ENCODE data around the gene LILRB3.
A peak's percentile ranks its signal among the peaks of the same experiment; 100 is the strongest.
"Not testable (repeated sequence)": the region's sequence is repeated elsewhere in the genome, so short reads cannot be mapped to it uniquely, and the experiment has no call there.

LILRB3 gene

GRCh38 chr19:54217517-54218247, 5.1 kb downstream of the LILRB3 start:
- H3K9ac ChIP-seq (ENCODE audit: low read length); H3K27me3 ChIP-seq (ENCODE audit: control insufficient read depth, insufficient read depth, low read length); H3K36me3 ChIP-seq (ENCODE audit: control insufficient read depth, insufficient read depth, low read length); H3K9me3 ChIP-seq (ENCODE audit: control insufficient read depth, low read length); H3K4me1 ChIP-seq (ENCODE audit: control insufficient read depth, insufficient read depth, low read length); H3K4me3 ChIP-seq (ENCODE audit: low read length): not testable (repeated sequence)

GRCh38 chr19:54216869-54217268, 5.9 kb downstream of the LILRB3 start:
- Histone ChIP-seq H3K9ac (ENCODE audit: low read length) (no peak overlapping the region), H3K9me3 (ENCODE audit: control insufficient read depth, low read length) (no peaks in the 10 kb centered on the region), H3K27me3 (ENCODE audit: control insufficient read depth, insufficient read depth, low read length) (no peaks in the 10 kb centered on the region), H3K4me3 (ENCODE audit: low read length) (no peak overlapping the region), H3K36me3 (ENCODE audit: control insufficient read depth, insufficient read depth, low read length) (no peaks in the 10 kb centered on the region), H3K4me1 (ENCODE audit: control insufficient read depth, insufficient read depth, low read length) (no peaks in the 10 kb centered on the region)

DNA sequence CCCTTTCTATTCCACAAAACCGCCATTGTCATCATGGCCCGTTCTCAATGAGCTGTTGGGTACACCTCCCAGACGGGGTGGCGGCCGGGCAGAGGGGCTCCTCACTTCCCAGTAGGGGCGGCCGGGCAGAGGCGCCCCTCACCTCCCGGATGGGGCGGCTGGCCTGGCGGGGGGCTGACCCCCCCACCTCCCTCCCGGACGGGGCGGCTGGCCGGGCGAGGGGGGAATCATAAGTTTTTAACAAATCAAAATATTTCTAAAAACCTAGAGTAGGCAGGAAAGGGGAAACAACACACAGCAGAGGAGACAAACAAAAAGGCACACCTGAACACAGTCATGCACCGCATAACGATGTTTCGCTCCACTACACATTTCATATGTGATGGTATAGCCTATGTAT, 8.1 kb downstream of the LILRB3 start:
- not testable (repeated sequence) for H3K9ac ChIP-seq (ENCODE audit: low read length); H3K9me3 ChIP-seq (ENCODE audit: control insufficient read depth, low read length); H3K4me3 ChIP-seq (ENCODE audit: low read length); H3K36me3 ChIP-seq (ENCODE audit: control insufficient read depth, insufficient read depth, low read length); H3K27me3 ChIP-seq (ENCODE audit: control insufficient read depth, insufficient read depth, low read length)
- peaks cover 16% of the 10 kb centered on the region for H3K4me1 ChIP-seq (ENCODE audit: control insufficient read depth, insufficient read depth, low read length)

DNA sequence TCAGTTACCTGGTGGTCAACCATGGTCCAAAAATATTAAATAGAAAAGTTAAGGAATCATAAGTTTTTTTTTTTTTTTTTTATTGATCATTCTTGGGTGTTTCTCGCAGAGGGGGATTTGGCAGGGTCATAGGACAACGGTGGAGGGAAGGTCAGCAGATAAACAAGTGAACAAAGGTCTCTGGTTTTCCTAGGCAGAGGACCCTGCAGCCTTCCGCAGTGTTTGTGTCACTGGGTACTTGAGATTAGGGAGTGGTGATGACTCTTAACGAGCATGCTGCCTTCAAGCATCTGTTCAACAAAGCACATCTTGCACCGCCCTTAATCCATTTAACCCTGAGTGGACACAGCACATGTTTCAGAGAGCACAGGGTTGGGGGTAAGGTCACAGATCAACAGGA, 8.6 kb downstream of the LILRB3 start:
- not testable (repeated sequence) for H3K9ac ChIP-seq (ENCODE audit: low read length); H3K27me3 ChIP-seq (ENCODE audit: control insufficient read depth, insufficient read depth, low read length); H3K36me3 ChIP-seq (ENCODE audit: control insufficient read depth, insufficient read depth, low read length); H3K4me3 ChIP-seq (ENCODE audit: low read length); H3K9me3 ChIP-seq (ENCODE audit: control insufficient read depth, low read length)
- peaks cover 21% of the 10 kb centered on the region for H3K4me1 ChIP-seq (ENCODE audit: control insufficient read depth, insufficient read depth, low read length)

DNA sequence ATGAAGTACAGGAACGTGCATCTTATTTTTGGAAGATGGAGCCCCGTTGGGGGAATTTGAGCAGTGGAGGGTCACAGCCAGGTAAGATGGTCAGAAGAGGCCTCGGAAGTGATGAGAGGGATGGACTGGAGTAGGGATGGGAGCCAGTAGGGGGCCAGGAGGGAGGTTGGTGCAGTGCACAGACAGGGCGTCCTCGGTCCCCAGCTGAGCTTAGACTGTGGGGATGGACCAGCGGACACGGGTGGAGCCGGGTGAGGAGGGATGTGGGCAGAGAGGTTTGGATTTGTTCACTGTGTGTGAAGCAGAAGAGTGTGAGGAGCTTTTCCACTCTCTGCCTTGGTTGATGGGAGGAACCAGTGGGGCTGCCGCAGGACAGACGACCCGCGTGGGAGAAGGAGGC, 11.6 kb downstream of the LILRB3 start:
- H3K4me3 ChIP-seq (ENCODE audit: low read length) = no peak overlapping the region
- peaks cover 43% of the 10 kb centered on the region for H3K4me1 ChIP-seq (ENCODE audit: control insufficient read depth, insufficient read depth, low read length)
- H3K27me3 ChIP-seq (ENCODE audit: control insufficient read depth, insufficient read depth, low read length) = no peaks in the 10 kb centered on the region
- no peaks in the 10 kb centered on the region for H3K9me3 ChIP-seq (ENCODE audit: control insufficient read depth, low read length)
- H3K9ac ChIP-seq (ENCODE audit: low read length) = peak overlapping the region; percentile 8
- H3K36me3 ChIP-seq (ENCODE audit: control insufficient read depth, insufficient read depth, low read length) = peaks cover 9% of the 10 kb centered on the region

GRCh38 chr19:54209811-54210494, 12.9 kb downstream of the LILRB3 start:
- H3K4me3 ChIP-seq (ENCODE audit: low read length) = no peak overlapping the region
- no peaks in the 10 kb centered on the region for H3K27me3 ChIP-seq (ENCODE audit: control insufficient read depth, insufficient read depth, low read length)
- peak overlapping the region; percentile 42 for H3K9ac ChIP-seq (ENCODE audit: low read length)
- peaks cover 46% of the 10 kb centered on the region for H3K4me1 ChIP-seq (ENCODE audit: control insufficient read depth, insufficient read depth, low read length)
- no peaks in the 10 kb centered on the region for H3K9me3 ChIP-seq (ENCODE audit: control insufficient read depth, low read length)
- H3K36me3 ChIP-seq (ENCODE audit: control insufficient read depth, insufficient read depth, low read length) = peaks cover 9% of the 10 kb centered on the region

DNA sequence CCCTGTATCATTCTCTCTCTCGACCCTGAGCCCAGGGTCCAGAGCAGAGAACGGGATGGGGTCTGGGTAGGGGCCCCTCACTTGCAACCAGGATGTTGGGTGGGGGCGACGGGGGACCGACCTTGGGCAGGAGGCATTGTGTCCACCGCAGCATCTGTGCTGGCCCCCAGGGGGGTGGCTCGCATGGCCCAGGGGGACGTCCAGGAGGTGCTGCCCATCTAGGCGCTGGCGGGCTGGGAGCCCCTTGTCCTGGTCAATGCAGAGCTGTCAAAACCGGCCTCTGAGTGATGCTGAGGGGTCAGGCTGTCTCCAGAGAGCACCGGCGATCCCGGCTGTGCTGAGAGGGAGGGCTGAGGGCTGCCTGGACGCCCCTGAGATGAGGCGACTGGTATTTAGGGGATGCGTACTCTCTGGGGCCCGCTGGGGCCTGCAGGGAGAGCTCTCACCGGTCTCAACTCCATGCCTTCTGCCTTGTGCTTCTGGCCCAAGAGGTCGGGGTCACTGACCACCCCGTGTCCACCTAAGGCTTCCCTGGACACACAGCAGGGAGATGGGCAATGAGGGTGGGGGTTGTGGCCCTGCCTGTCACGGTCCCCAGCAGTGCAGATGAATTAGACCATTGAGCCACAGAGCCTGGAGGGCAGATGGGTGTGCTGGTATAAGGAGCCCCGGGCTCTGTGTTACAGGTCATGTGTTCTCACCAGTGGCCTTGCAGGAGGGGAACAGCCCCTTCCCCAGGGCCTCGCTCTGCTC, 13.6 kb downstream of the LILRB3 start:
- H3K9ac ChIP-seq (ENCODE audit: low read length) = peak overlapping the region; percentile 42
- H3K4me3 ChIP-seq (ENCODE audit: low read length) = no peak overlapping the region
- no peaks in the 10 kb centered on the region for H3K27me3 ChIP-seq (ENCODE audit: control insufficient read depth, insufficient read depth, low read length)
- peaks cover 13% of the 10 kb centered on the region for H3K36me3 ChIP-seq (ENCODE audit: control insufficient read depth, insufficient read depth, low read length)
- peaks cover 54% of the 10 kb centered on the region for H3K4me1 ChIP-seq (ENCODE audit: control insufficient read depth, insufficient read depth, low read length)
- H3K9me3 ChIP-seq (ENCODE audit: control insufficient read depth, low read length) = no peaks in the 10 kb centered on the region

DNA sequence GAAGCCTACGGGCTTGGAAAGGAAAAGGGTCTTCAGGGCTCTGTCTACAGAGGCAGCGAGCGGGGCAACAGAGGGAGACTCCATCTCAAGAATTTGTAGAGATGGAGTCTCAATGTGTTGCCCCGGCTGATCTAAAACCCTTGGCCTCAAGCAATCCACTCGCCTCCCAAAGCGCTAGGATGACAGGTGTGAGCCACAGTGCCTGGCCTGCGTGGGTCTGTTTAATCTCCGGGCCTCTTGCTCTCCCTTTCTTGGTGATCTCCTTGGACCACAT, 14.1 kb downstream of the LILRB3 start:
- peaks cover 57% of the 10 kb centered on the region for H3K4me1 ChIP-seq (ENCODE audit: control insufficient read depth, insufficient read depth, low read length)
- H3K9me3 ChIP-seq (ENCODE audit: control insufficient read depth, low read length) = no peaks in the 10 kb centered on the region
- H3K9ac ChIP-seq (ENCODE audit: low read length) = no peak overlapping the region
- no peaks in the 10 kb centered on the region for H3K27me3 ChIP-seq (ENCODE audit: control insufficient read depth, insufficient read depth, low read length)
- no peak overlapping the region for H3K4me3 ChIP-seq (ENCODE audit: low read length)
- H3K36me3 ChIP-seq (ENCODE audit: control insufficient read depth, insufficient read depth, low read length) = peaks cover 15% of the 10 kb centered on the region

DNA sequence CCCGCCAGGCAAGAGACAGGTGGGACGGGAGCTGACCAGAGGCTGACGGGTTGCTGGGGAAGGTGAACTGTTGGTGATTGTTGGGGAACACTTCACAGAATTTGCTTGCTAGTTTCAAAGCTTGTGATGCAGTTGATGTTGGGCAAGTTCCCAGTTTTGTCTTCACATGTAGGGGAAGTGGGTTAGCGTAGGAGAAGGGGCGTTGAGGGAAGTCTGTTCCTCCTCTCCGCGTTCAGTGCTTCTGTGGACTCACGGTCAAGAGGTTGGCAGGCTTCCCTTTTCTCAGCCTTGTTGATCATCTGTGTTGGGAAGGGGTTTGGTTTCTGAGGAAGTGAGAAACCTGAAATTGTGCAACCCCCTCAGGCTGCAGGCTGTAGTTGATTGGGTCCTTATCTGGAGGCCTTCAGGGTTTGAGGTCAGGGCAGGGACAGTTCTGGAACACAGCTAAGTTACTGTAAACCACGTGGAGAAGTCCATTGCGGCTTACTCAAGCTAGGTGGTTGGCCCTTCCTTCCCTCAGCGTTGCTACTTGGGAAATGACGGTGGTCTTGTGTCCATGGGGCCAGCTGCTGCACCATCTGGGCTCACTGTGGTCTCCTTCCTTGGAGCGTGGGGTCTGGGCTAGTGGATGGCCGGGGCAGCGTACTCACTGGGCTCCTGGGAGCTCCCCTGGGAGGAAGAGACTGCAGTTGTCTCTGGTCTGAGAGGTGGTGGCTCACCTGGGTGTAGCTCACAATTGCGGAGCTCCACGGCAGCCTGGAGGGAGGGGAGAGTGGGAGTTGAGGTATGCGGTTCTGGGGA, 14.6 kb downstream of the LILRB3 start:
- Histone ChIP-seq H3K9me3 (ENCODE audit: control insufficient read depth, low read length) (no peaks in the 10 kb centered on the region), H3K4me3 (ENCODE audit: low read length) (no peak overlapping the region), H3K4me1 (ENCODE audit: control insufficient read depth, insufficient read depth, low read length) (peaks cover 62% of the 10 kb centered on the region), H3K27me3 (ENCODE audit: control insufficient read depth, insufficient read depth, low read length) (no peaks in the 10 kb centered on the region), H3K9ac (ENCODE audit: low read length) (no peak overlapping the region), H3K36me3 (ENCODE audit: control insufficient read depth, insufficient read depth, low read length) (peaks cover 16% of the 10 kb centered on the region)

GRCh38 chr19:54207676-54207982, 15.2 kb downstream of the LILRB3 start:
- H3K4me1 ChIP-seq (ENCODE audit: control insufficient read depth, insufficient read depth, low read length) = peaks cover 68% of the 10 kb centered on the region
- no peak overlapping the region for H3K9ac ChIP-seq (ENCODE audit: low read length)
- H3K9me3 ChIP-seq (ENCODE audit: control insufficient read depth, low read length) = no peaks in the 10 kb centered on the region
- H3K4me3 ChIP-seq (ENCODE audit: low read length) = no peak overlapping the region
- H3K27me3 ChIP-seq (ENCODE audit: control insufficient read depth, insufficient read depth, low read length) = no peaks in the 10 kb centered on the region
- peaks cover 16% of the 10 kb centered on the region for H3K36me3 ChIP-seq (ENCODE audit: control insufficient read depth, insufficient read depth, low read length)

DNA sequence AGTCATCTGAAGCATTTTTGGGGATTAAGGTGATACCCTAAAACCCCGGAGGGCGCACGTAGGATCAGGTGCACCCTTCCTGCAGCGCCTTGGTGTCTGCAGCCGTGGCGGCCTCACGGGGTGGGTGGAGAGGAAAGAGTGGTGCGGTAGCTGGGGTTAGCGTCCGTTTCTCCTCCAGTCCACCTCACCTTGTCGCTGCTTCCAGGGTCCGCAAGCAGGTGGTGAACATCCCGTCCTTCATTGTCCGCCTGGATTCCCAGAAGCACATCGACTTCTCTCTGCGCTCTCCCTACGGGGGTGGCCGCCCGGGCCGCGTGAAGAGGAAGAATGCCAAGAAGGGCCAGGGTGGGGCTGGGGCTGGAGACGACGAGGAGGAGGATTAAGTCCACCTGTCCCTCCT, 15.6 kb downstream of the LILRB3 start:
- not testable (repeated sequence) for H3K4me3 ChIP-seq (ENCODE audit: low read length); H3K9me3 ChIP-seq (ENCODE audit: control insufficient read depth, low read length); H3K27me3 ChIP-seq (ENCODE audit: control insufficient read depth, insufficient read depth, low read length); H3K9ac ChIP-seq (ENCODE audit: low read length)
- Histone ChIP-seq H3K36me3 (ENCODE audit: control insufficient read depth, insufficient read depth, low read length) (peaks cover 21% of the 10 kb centered on the region), H3K4me1 (ENCODE audit: control insufficient read depth, insufficient read depth, low read length) (peaks cover 72% of the 10 kb centered on the region)

DNA sequence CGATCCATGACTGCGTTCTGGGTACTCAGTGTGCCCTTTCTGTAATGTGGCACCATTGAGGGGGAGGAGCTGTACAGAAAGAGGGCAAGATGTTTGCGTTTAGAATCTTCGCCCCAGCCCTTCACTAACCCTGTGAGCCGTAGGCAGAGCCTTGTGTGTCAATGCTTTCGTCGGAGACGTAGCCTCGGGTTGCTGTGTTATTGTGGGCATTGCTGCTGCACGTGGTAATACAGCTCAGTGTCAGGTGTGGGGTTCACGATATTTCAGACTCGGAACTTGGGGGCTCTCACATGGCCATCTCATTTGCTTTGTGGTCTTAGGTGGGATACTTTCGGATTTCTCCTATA, 16.0 kb downstream of the LILRB3 start:
- peaks cover 22% of the 10 kb centered on the region for H3K36me3 ChIP-seq (ENCODE audit: control insufficient read depth, insufficient read depth, low read length)
- H3K4me3 ChIP-seq (ENCODE audit: low read length) = no peak overlapping the region

More for the DNA sequence above, 16.0 kb downstream of the LILRB3 start:
- H3K9me3 ChIP-seq (ENCODE audit: control insufficient read depth, low read length) = no peaks in the 10 kb centered on the region
- no peaks in the 10 kb centered on the region for H3K27me3 ChIP-seq (ENCODE audit: control insufficient read depth, insufficient read depth, low read length)
- H3K4me1 ChIP-seq (ENCODE audit: control insufficient read depth, insufficient read depth, low read length) = peaks cover 76% of the 10 kb centered on the region
- H3K9ac ChIP-seq (ENCODE audit: low read length) = no peak overlapping the region
